ENCODE results near the gene ARHGAP9.
"Not testable (repeated sequence)": the region's sequence is repeated elsewhere in the genome, so short reads cannot be mapped to it uniquely, and the experiment has no call there.

Gene ARHGAP9

GRCh38 chr12:57479376-57480115 is at the start of gene ARHGAP9:
Gene ARHGAP9, minus strand, starts transcription at chr12:57479866. Its CDS starts 460 bp downstream, at chr12:57479406.
- DNase-seq = no peak

- DNase-seq = no peak
Measured at GRCh38 chr12:57528831-57529555, 49.3 kb upstream of the ARHGAP9 start.

DNA sequence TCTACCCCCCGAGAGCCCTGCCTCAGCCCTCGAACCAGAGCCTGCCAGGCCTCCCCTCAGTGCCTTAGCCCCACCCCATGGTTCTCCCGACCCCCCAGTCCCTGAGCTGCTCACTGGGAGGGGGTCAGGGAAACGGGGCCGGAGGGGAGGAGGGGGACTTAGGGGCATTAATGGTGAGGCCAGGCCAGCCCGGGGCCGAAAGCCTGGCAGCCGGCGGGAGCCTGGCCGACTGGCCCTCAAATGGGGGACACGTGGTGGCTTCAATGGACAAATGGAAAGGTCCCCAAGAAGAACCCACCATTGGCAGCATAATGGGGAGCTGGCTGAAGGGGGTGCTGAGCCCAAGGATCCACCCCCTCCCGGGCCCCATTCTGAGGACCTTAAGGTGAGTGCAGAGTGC is 48.5 kb upstream of the ARHGAP9 start:
- DNase-seq = no peak

GRCh38 chr12:57527184-57527583 is 47.5 kb upstream of the ARHGAP9 start:
- no peak for DNase-seq

GRCh38 chr12:57526477-57527126 is 46.9 kb upstream of the ARHGAP9 start:
- DNase-seq = no peak

GRCh38 chr12:57525615-57526383 is 46.1 kb upstream of the ARHGAP9 start:
- no peak for DNase-seq

- DNase-seq = no peak
Measured at GRCh38 chr12:57524814-57525614, 45.3 kb upstream of the ARHGAP9 start.

DNA sequence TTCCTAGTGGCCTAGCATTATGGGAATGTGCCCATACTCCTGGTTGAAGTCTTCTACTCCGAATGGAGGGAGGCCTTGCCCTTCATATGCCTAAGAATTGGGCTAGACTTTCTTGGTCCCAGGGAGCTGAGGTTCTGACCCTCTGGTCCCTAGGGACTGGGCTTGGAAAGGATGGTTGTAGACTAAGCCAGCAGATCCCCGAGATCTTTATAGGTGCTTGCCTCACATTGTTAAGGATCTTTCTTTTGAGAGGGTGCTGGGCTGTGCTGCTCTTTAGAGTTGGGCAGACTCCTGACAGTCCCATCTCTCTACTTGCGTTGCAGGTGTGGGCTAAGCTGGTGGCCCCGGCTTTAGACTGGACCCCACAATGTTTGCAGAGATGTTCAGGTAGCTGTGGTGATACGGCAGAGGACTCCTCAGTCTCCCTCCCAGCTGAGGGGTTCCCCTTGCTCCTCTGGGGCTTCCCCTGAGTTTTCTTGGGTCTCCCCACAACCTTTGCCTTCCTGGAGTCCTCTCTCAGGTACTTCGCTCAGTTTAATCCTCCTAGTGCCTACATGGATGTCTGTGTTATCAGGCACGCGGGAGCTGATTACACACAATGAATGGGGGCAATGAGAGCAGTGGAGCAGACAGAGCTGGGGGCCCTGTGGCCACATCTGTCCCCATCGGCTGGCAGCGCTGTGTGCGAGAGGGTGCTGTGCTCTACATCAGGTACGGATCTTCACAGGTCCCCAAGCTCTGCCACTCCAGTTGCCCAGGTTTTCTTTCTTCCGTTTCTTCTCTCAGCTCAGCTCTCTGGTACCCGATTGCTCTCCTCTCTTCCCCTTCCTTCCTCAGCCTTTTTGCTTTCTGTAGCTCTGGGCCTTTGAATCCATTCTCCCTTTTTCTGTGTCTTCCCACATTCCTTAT is 44.3 kb upstream of the ARHGAP9 start:
- DNase-seq = no peak

DNA sequence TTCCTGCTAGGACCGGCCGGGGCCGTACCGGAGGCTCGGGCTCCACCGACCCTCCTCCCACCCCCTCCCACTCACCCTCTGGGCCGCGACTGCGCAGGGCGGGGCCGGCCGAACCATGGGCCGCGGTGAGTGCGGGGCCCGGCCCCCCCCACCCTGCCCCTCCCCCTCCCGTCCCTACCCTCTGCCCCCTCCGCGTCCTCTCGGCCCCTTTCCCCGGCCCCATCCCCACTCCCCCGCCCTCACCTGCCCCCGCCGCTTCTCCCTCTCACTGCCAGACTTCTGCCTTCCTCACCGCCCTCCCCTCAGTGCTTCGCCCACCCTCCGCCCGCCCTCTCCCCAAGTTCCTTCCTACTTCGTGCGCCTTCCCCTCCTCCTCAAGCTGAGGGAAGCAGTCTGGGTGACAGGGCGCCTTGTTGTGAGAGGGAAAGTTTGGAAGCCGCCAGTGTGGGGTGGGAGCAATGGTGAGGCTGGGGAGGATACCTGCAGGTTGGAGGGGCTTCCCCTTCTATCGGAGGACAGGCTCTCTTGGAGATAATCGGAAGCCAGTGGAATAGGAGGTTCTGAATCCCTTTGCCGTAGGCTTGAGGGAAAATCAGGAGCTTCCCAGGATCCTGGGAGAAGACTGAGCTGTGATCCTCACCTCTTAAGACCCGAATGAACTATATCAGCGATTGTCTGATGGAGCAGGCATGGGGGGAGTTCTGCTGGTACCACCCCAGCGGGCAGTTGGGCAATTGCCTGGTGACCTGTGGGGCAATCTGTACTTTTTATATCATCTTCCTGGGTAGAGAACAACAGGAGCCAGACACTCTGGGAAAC is 43.4 kb upstream of the ARHGAP9 start:
- DNase-seq = peak; percentile 87

GRCh38 chr12:57522011-57522886 is 42.6 kb upstream of the ARHGAP9 start, which contains the start of gene MBD6:
Gene MBD6, plus strand, starts transcription at chr12:57522824. Its CDS starts 1,480 bp downstream, at chr12:57524304.
- peak; percentile 94 for DNase-seq

DNA sequence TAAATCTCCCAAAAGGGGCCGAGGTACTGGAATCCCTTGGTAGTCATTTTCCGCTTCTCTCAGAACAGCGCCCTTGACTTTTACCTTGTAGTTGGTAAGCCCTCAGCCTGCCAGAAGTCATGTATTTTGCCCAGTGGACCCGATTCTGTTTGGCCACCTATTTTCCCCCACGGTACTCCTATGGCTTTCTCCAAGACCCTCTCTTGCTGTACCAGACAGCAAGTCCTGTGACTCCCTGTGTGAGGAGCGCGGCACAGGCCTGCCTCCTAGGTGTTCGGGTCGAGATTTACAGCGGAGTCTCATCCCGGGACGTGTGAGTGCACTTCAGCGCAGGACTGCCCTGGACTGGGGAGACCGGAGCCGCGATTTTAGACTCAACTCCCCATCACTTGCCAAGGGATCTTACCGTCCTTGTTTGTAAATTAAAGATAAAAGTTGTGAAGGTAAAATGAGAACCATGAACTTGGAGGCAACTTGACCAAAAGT is 41.9 kb upstream of the ARHGAP9 start:
- DNase-seq = peak; percentile 67

GRCh38 chr12:57520053-57520818 is 40.6 kb upstream of the ARHGAP9 start, which contains the start of gene DDIT3:
Gene DDIT3, minus strand, starts transcription at chr12:57520514. Its CDS starts 3,108 bp downstream, at chr12:57517406.
- DNase-seq = peak; percentile 100

DNA sequence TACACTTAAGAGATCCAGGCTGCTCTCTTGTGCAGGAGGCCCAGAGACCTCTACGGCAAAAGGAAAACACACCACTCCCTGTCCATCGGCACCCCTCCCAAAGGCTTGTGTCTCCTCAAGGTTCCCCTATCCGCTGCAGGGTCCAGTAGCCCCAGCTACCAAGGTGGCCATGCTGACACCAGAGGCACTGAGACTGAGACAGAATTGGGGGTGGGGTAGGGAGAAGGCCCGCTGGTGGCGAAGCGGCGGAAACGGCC is 40.1 kb upstream of the ARHGAP9 start:
- DNase-seq = peak; percentile 76

GRCh38 chr12:57518920-57519795 is 39.5 kb upstream of the ARHGAP9 start:
- no peak for DNase-seq

DNA sequence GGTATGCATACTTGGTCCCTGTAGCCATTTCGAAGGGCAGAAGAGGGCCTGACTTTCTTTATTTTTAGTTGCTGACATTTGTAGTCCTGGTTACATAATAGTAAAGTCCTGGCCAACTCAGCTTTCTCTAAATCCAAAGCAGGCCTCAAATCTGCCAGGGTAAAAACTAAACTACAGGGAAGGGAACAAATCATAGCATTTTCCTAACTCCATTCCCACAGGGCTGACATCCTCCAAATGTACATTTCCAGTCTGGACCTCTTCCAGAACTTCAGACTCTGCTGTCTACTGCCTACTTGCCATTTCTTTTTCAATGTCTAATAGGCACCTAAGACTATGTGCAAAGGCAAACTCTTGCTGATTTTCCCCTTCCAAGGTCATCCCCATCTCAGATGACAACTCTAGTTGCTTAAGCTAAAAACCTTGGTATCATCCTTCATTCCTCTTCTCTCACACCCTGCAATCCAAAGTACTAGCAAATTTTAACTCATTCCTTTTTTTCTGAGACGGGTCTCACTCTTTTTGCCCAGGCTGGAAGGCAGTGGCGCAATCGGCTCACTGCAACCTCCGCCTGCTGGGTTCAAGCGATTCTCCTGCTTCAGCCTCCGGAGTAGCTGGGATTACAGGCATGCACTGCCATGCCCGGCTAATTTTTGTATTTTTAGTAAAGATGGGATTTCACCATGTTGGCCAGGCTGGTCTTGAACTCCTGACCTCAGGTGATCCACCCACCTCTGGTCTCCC is 38.7 kb upstream of the ARHGAP9 start:
- DNase-seq = no peak

DNA sequence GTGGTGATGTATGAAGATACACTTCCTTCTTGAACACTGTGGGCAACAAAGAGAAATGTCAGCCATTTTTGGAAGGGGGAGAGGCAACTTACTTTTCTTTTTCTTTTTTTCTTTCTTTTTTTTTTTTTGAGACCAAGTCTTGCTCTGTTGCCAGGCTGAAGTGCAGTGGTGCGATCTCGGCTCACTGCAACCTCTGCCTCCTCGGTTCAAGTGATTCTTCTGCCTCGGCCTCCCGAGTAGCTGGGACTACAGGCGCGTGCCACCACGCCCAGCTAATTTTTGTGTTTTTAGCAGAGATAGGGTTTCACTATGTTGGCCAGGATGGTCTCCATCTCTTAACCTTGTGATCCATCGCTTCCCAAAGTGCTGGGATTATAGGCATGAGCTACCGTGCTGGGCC is 38.1 kb upstream of the ARHGAP9 start:
- DNase-seq = not testable (repeated sequence)
